Erythroblast (primary cell): ENCODE data around the gene HNRNPAB.
A peak's percentile ranks its signal among the peaks of the same experiment; 100 is the strongest.

ENCODE experiments used
- DNase-seq, 2 experiments: peaks; one replicate each; lab custom pipeline; 2025; lab: John Stamatoyannopoulos, UW
- GATA1 ChIP-seq: IDR thresholded peaks from 2 replicates; pipeline ENCODE4 v1.6.1; 2011; ENCODE audit warnings: low read depth, mild to moderate bottlenecking, control low read depth, low read length, moderate library complexity
- POLR2A ChIP-seq: IDR thresholded peaks from 2 replicates; pipeline ENCODE4 v1.6.1; 2011; ENCODE audit warnings: mild to moderate bottlenecking, low read length

Gene HNRNPAB

GRCh38 chr5:178202541-178202940, 1.8 kb upstream of the HNRNPAB start:
- no peak for TF ChIP-seq GATA1
- no peak for DNase-seq

- no peak for DNase-seq
- TF ChIP-seq GATA1 (no peak), POLR2A (no peak)
These were observed 607 bp upstream of the HNRNPAB start for GRCh38 chr5:178203670-178204181.

DNA sequence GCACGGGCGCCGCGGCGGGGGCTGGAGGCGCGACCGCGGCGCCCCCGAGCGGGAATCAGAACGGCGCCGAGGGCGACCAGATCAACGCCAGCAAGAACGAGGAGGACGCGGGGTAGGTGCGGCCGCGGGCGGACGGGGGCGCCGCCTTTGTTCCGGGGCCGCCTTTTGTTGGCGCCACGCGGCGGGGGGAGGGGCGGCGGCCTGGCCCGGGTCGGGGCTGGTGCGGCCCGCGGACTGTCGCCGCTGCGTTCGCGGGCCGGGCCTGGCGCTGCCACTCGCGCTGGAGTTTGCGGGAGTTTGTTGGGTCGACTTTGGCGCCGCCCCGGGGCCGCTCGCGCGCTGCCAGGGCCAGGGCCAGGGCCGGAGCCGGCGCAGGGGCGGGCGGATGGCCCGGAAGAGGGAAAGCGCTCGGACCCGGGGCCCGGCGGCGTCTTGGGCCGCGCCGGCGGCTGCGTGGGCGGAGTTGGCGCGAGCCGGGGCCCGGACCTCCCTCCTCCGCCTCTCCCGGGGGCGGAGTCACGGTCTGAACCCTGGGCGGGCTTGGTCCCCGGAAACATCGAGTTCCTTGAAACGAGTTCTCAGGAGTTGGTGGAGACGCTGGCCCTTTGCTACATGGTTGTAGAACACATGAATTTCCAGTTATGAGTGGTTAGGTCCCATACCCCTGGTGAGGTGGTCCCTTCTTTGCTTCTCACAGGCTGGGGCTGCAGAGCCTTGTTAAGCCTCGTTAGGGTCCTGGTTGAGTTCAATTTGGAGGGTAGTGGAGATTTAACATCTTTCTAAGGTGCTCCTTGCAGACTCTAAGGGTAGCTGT, 809 bp downstream of the HNRNPAB start:
- TF ChIP-seq GATA1 (no peak), POLR2A (no peak)
- peak; percentile 83 to 89 for DNase-seq

- DNase-seq, result no peak
- TF ChIP-seq GATA1, result no peak
- TF ChIP-seq POLR2A, result no peak
These were observed 1.4 kb downstream of the HNRNPAB start for GRCh38 chr5:178205749-178206047.

- TF ChIP-seq POLR2A (no peak), GATA1 (no peak)
- peak; percentile 48 to 61 for DNase-seq
These were observed 2.1 kb downstream of the HNRNPAB start for GRCh38 chr5:178206166-178207101.

GRCh38 chr5:178207183-178207916, 3.0 kb downstream of the HNRNPAB start:
- TF ChIP-seq GATA1 (no peak), POLR2A (no peak)
- no peak for DNase-seq

GRCh38 chr5:178207917-178208280, 3.6 kb downstream of the HNRNPAB start:
- peak; percentile 56 to 60 for DNase-seq
- TF ChIP-seq POLR2A, result peak; percentile 32
- TF ChIP-seq GATA1, result no peak

- TF ChIP-seq POLR2A (no peak), GATA1 (no peak)
- DNase-seq, result peak; percentile 45 to 55
These were observed 4.4 kb downstream of the HNRNPAB start for GRCh38 chr5:178208540-178209227.

GRCh38 chr5:178209334-178210072, 5.2 kb downstream of the HNRNPAB start:
- no peak for DNase-seq
- TF ChIP-seq GATA1 (no peak), POLR2A (no peak)

GRCh38 chr5:178210073-178210535, 5.8 kb downstream of the HNRNPAB start:
- no peak for DNase-seq
- no peak for TF ChIP-seq POLR2A
- TF ChIP-seq GATA1, result no peak

DNA sequence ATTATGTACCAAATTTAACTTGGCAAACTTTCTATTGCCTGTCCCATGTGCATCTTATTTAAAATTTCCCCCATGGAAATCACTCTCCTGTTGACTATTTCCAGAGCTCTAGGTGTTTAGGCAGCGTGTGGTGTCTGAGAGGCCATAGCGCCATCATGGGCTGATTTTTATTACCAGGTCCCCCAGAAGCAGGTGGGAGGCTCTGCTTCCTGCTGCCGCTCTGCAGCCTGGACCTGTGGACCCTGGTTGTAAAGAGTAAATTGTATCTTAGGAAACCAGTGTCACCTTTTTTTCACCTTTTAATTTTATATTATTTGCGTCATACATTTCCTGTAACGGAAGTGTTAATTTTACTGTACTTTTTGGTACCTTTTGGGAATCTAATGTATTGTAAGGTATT, 6.4 kb downstream of the HNRNPAB start:
- no peak for DNase-seq
- TF ChIP-seq POLR2A, result no peak
- TF ChIP-seq GATA1, result no peak

GRCh38 chr5:178211095-178212048, 7.0 kb downstream of the HNRNPAB start:
- TF ChIP-seq POLR2A (no peak), GATA1 (no peak)
- DNase-seq, result no peak
